Measurements from ENCODE around the gene KIF5A.

DNA sequence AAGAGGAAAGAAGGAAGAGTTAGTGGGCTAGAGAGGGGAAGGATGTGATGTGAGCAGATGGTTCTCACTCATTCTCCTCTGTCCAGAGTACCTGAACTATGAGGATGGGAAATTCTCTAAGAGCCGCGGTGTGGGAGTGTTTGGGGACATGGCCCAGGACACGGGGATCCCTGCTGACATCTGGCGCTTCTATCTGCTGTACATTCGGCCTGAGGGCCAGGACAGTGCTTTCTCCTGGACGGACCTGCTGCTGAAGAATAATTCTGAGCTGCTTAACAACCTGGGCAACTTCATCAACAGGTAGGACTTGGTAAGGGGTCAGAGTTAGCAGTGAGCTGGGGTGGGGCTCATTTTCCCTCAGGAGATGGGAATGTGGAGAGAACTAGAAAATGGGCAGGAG lies 37.2 kb upstream of the KIF5A start:
- TF ChIP-seq CTCF (IDR thresholded peaks at IDR 0.05) = no peak
- TF ChIP-seq EZH2 (IDR thresholded peaks at IDR 0.05; ENCODE audit: borderline replicate concordance, insufficient read depth, low read depth, low read length, poor library complexity, severe bottlenecking) = no peak
